ENCODE data around the gene PRKAG2.

DNA sequence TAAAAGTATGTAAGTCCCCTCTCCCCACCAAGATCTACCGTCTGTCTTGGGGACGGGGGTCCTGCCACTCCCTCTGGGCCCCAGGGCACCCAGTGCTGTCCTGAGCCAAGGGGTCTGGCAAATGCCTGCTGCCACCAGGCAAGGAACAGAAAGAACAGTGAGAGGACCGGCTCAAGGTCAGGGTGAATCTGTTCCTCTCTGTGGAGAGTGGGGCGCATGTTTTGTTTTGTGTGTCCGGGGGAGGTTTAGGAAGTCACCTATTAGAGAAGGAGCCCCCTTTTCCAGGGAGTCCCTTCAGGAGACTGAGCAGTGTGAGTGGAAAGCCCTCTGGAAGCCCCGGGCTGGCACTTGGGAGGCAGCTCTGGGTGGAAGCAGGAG lies 198.7 kb downstream of the PRKAG2 start:
- TF ChIP-seq, protein P1, sequence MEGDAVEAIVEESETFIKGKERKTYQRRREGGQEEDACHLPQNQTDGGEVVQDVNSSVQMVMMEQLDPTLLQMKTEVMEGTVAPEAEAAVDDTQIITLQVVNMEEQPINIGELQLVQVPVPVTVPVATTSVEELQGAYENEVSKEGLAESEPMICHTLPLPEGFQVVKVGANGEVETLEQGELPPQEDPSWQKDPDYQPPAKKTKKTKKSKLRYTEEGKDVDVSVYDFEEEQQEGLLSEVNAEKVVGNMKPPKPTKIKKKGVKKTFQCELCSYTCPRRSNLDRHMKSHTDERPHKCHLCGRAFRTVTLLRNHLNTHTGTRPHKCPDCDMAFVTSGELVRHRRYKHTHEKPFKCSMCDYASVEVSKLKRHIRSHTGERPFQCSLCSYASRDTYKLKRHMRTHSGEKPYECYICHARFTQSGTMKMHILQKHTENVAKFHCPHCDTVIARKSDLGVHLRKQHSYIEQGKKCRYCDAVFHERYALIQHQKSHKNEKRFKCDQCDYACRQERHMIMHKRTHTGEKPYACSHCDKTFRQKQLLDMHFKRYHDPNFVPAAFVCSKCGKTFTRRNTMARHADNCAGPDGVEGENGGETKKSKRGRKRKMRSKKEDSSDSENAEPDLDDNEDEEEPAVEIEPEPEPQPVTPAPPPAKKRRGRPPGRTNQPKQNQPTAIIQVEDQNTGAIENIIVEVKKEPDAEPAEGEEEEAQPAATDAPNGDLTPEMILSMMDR (IDR thresholded peaks at IDR 0.05; ENCODE audit: low read depth, low read length), result no peak
- TF ChIP-seq POLR2A (IDR thresholded peaks at IDR 0.05; ENCODE audit: extremely low read depth, insufficient read length), result no peak
- TF ChIP-seq, protein P2, sequence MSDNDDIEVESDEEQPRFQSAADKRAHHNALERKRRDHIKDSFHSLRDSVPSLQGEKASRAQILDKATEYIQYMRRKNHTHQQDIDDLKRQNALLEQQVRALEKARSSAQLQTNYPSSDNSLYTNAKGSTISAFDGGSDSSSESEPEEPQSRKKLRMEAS (IDR thresholded peaks at IDR 0.05; ENCODE audit: low read depth, low read length), result no peak
- TF ChIP-seq MYC (IDR thresholded peaks at IDR 0.05; ENCODE audit: low read depth, low read length), result no peak

All from NB4 (cell line).